ENCODE results near the gene AGRP.

AGRP gene

DNA sequence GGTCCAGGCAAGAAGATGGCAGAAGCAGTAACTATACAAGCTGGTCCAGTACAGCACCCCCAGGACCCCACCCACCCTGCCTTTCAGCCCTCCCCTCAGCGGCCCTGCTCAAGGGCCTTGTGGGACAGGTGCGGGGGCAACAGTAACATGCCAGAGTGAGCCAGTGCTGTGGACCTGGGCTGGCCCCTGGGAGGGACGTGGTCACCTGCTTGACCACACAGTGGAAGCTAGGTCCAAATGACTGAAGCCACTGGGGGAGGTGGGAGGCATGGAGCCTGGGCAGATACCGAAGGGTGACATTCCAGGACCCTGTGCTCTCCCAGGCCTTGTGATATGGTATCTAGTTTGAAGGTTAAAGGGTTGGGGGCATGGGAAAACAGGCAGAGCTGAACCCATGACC lies 19.7 kb downstream of the AGRP start:
- no peak for FAIRE-seq

GRCh38 chr16:67463059-67463458 lies 20.3 kb downstream of the AGRP start:
- no peak for FAIRE-seq
- no peak for DNase-seq (ENCODE audit: low spot score)

More for the DNA sequence above, 19.7 kb downstream of the AGRP start:
- DNase-seq (ENCODE audit: low spot score) = no peak

DNA sequence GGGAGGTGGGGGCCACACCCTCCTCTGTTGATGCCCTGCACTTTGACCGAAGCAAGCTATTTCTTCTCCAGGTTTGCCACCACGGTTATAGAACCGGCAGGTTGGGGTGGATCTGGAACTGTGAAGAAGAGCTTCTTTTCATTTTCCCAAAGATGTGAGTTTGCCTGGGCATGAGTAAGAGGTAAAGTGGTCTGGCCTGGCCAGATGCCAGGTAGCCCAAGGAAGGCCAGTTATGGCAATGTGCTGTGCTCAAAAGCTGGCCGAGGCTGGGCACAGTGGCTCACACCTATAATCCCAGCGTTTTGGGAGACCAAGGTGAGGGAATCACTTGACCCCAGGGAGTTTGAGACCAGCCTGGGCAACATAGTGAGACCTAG lies 21.1 kb downstream of the AGRP start:
- no peak for DNase-seq (ENCODE audit: low spot score)
- FAIRE-seq = no peak

GRCh38 chr16:67461600-67462278 lies 21.6 kb downstream of the AGRP start:
- DNase-seq (ENCODE audit: low spot score) (no peak), FAIRE-seq (no peak)

- DNase-seq (ENCODE audit: low spot score) = no peak
- no peak for FAIRE-seq
These were observed 22.4 kb downstream of the AGRP start for GRCh38 chr16:67460961-67461360.

DNA sequence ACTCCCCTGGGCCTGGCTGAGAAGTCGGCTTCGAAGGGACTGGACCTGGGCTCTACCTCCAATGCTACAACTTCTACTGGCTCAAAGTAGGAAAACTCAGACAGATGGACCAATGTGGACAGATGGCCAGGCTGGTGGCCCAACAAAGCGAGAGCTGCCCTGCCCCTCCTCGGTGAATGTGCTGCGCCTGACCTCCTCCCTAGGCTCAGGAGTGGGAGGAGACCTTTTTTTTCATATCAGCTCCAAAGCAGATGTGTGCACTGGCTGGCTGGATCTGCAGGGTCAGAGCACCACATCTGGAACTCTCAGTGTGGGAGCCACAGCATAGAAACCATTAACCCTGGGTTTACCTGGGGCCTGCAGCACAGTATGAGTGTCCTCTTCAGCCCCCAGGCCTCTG lies 23.2 kb downstream of the AGRP start:
- DNase-seq (ENCODE audit: low spot score) (no peak), FAIRE-seq (no peak)

GRCh38 chr16:67459861-67460150 lies 23.5 kb downstream of the AGRP start:
- DNase-seq (ENCODE audit: low spot score) (no peak), FAIRE-seq (no peak)

DNA sequence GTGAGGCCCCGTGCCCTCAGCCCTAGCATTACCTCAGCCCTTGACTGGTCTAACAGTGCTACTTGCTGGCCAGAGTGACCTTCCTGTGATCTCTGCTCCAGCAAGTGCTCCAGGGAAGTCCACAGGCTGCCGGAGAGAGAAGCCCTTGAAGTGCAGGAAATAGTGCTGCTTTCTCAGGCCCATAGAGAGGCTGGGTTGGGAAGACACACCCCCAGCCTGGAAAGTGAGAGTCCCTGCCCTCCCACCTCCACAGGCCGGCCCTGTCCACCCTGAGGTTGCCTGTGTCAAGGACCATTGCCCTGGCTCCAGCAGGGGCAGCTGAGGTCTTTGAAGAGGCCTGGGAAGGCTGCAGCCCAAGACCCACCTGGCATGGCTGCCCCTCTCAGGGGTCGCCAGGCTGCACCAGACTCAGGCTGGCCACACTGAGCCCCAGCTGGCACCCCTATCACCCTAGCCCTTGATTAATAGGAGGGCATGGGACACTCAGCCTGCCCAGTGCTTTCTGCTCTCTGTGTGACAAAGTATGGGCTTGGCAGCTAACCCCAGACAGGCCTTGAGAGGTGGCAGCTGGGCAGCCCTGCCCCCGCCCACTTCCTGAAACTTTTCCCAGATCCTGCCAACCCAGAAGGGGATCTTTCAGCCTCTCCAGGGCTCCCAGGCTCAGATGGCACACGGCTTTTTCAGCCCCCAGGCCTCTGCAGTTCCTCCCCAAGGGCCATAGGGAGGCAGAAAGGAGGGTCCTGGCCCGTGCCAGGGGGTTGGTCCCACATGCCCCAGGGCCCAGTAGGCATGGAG lies 24.1 kb downstream of the AGRP start:
- DNase-seq (ENCODE audit: low spot score) = no peak
- no peak for FAIRE-seq

DNA sequence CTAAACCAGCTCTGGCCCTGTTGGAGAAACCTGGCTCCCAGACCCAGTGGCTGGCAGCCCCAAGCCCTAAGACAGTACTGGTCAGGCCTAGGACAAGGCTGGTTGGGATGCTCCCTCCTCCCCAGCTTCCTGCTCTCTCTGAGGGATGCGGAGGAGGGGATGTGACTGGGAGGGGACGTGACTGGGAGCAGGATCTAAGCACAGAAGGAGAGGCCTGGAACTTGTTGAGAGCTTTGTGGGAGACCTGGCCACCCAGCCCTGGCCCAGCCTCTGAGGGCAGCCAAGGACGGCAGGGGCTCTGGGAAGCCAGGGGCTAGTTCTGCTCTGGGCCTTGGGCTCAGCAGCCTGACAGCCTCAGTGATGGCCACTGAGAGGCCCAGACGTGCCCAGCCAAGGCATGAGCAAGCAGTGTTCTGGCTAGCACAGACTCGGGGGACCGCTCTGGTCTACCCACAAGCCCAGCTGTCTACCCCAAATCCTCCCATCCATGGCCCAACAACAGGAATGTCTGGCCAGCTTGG lies 25.2 kb downstream of the AGRP start:
- FAIRE-seq = no peak

DNA sequence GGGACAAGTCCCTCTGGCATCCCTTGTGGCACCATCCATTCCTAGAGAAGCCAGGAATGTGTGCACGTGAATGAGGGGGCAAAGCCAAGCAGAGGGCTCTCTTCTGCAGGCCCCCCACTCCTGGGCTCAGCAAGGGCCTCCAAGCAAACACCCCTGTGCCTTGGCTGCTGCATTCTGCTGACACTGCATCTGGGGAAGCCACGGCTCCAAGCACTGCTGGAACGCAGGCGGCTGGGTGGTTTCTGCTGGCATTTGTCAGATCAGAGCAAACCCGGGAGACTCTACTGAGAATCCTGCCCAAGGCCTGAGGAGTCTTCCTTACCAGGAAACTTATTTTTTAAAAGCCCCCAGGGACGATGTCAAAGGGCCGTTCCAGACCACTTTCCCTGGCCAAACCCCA lies 25.7 kb downstream of the AGRP start:
- FAIRE-seq (no peak), DNase-seq (ENCODE audit: low spot score) (no peak)

More for the DNA sequence above, 25.2 kb downstream of the AGRP start:
- DNase-seq (ENCODE audit: low spot score) = no peak

DNA sequence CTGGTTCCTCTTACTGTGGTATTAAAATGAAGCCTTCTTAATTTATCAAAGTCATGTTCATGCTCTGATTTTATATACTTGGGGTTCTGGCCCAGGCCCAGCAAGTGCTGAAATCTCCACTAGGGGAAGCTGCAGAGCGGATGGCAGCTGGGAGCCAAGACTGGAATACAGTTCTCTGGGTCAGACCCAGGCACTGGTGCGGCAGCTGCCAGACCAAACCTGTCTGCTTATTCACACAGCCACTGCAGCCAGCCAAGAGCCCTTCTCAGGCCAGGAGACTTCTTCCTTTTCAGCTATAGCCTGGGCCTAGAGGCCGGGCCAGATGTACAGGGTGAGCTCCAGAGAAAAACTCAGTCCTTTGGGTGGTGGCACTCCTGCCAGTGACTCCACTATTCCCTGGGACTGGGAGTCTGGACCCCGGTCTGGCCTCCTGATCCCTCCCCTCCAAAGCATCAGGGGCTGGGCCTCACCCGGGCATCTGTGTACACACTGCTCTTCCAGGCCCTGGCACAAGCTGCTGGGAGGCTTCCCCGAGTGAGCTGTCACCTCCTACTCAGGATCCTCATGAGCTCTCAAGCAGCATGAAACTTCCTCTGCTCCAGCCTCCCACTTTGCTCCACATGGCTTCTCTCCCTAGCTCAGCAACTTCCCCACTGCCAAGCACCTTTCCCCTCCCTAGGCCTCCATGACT lies 26.8 kb downstream of the AGRP start:
- FAIRE-seq (no peak), DNase-seq (ENCODE audit: low spot score) (peak; percentile 33)

GRCh38 chr16:67454852-67455251 lies 28.5 kb downstream of the AGRP start:
- no peak for DNase-seq (ENCODE audit: low spot score)
- FAIRE-seq = no peak

- no peak for DNase-seq (ENCODE audit: low spot score)
- no peak for FAIRE-seq
These were observed 29.2 kb downstream of the AGRP start for GRCh38 chr16:67454104-67454503.

GRCh38 chr16:67451704-67452435 lies 31.5 kb downstream of the AGRP start:
- no peak for FAIRE-seq
- no peak for DNase-seq (ENCODE audit: low spot score)

DNA sequence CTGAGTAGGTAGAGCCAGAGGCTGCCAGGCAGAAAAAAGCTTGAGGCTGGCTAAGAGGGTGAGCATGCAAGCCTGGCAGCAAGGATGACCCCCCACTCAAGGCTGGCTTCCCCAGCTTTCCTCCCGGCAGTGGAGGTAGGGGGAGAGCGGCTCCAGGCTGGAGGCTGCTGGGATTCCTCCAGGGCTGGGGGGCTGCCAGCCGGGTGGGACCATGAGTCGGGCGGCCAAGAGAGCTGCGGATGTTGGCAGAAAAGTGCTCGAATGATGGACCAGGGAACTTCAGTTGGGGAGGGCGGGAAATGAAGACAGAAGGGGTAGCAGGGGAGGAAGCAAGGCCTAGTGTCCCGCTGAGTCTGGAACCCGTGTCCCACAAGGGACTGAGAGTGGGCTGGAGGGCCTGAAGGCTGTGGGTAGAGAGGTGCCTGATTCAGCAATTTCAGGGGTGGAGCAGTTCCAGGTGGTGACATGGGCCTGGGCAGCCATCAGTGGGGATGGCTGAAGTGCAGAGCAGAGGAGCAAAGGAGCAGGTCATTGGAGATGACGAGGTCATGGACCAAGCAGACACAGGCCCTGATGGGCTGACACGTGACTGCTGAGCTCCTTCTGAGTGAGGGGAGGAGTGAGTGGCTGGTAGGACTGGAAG lies 32.2 kb downstream of the AGRP start:
- no peak for FAIRE-seq
- no peak for DNase-seq (ENCODE audit: low spot score)

GRCh38 chr16:67449739-67450138 lies 33.6 kb downstream of the AGRP start:
- FAIRE-seq (no peak), DNase-seq (ENCODE audit: low spot score) (no peak)

GRCh38 chr16:67449336-67449735 lies 34.0 kb downstream of the AGRP start:
- no peak for DNase-seq (ENCODE audit: low spot score)
- FAIRE-seq = no peak

GRCh38 chr16:67448580-67448979 lies 34.8 kb downstream of the AGRP start:
- FAIRE-seq (no peak), DNase-seq (ENCODE audit: low spot score) (no peak)

DNA sequence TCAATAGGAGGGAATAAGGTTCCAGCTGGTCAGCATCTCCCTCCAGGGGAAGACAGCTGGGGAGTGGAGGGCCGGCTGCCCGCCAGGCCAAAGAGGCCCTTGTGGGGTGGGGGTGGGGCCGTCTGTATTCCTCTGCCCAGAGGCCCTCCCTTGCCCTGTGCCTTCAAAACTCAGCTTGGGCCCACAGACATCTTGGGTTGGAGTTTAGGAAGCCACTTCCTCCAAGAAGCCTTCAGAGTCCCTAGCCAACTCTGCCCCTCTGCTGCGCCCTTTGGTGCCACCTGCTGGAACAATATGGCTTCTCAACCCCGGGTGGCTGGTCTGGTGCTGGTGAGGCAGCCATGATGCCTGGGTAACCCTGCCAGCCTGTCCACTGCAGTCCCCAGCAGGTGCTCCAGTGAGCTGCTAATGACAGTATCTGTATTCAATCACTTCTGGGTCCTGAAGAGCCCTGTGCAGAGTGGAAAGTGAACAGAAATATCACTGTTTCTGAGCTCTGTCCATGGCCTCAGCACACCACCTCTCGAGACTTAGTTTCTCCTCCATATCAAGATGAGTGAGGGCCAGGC lies 35.8 kb downstream of the AGRP start:
- DNase-seq (ENCODE audit: low spot score) = peak; percentile 67
- no peak for FAIRE-seq

GRCh38 chr16:67446968-67447507 lies 36.3 kb downstream of the AGRP start:
- DNase-seq (ENCODE audit: low spot score) (no peak), FAIRE-seq (no peak)

All from urothelium cell line (cell line).